LNCAP (cell line): ENCODE measurements around the gene ZNF385B.
A peak's percentile ranks its signal among the peaks of the same experiment; 100 is the strongest.

Source experiments
- TF ChIP-seq, protein P1 (sequence below): fragments of 450-650 bp; IDR thresholded peaks from 2 replicates; pipeline ENCODE4 v1.5.1; 2017; ENCODE audit warnings: mild to moderate bottlenecking

ZNF385B gene

DNA sequence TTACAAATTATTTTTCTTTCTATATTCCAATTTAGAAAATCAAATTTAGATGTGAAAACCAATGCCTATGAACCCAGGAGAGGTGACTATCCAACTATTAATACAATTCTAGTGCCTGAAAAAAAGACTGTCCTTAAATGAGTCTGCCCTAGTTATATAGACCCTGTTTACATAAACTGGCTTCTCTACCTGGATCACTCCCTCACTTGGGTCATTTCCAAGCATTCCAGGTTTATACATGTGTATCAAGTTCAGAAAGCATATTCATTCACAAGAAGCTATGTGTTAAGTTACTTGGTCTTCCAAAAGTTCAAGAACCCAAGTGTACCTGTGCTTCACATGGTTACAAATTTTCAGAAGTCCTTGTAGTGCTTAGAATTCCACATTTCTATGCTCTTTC, 8.3 kb downstream of the ZNF385B start:
- TF ChIP-seq, protein P1, sequence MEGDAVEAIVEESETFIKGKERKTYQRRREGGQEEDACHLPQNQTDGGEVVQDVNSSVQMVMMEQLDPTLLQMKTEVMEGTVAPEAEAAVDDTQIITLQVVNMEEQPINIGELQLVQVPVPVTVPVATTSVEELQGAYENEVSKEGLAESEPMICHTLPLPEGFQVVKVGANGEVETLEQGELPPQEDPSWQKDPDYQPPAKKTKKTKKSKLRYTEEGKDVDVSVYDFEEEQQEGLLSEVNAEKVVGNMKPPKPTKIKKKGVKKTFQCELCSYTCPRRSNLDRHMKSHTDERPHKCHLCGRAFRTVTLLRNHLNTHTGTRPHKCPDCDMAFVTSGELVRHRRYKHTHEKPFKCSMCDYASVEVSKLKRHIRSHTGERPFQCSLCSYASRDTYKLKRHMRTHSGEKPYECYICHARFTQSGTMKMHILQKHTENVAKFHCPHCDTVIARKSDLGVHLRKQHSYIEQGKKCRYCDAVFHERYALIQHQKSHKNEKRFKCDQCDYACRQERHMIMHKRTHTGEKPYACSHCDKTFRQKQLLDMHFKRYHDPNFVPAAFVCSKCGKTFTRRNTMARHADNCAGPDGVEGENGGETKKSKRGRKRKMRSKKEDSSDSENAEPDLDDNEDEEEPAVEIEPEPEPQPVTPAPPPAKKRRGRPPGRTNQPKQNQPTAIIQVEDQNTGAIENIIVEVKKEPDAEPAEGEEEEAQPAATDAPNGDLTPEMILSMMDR, result no peak

DNA sequence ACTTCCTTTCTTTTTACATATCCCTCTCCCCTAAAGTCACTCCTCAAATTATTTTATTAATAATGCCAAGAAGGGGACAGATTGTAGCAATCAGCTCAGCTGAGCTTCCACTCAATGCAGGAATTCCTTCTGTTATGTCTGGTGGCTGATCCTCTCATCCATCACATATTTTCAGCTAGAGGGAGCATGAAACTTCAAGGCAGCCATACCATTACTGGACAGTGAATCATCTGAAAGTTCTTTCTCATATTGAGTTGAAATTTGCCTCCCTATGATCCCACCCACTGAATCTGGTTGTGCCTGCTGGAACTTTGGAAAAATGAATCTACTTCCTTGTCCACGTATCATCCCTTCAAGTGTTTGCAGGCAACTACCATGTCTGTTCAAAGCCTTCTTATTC, 11.2 kb downstream of the ZNF385B start:
- TF ChIP-seq, protein P1, result no peak

DNA sequence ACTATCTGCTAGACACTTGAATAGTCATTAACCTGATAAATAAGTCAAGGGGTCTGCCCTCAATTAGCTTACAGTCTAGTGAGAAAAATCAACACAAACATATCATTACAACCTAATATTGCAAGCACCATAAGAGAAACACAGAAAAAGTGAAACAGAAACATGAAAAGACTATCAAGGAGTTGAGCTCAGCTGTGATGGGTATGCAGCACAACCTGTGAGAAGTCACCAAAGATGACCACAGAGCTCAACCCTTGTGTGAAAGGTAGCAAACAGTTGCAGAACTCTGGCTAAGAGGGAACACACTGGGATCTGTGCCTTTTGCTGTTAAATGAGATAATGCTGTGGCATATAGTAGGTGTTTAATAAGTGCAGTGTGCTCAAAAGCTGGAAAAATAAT, 11.7 kb downstream of the ZNF385B start:
- TF ChIP-seq, protein P1, result no peak

DNA sequence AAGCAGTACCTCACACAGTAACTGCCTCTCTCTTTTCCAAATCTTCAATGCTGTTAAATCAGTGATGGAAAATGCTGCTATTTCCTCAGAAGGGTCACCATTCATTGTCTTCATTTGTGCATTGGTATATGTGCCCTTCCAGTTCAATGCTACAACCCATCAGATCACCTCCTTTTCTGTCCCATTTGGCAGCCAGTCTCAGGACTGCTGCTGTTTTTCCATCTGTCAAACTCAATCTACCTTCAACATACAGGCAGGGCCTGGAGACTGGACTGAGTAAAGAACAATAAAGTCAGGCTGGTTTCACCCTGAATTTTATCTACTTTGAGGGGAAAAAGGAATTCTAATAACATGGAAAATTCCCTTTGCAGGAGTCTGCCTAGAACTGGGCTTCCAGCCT, 17.9 kb downstream of the ZNF385B start:
- TF ChIP-seq, protein P1, result no peak

DNA sequence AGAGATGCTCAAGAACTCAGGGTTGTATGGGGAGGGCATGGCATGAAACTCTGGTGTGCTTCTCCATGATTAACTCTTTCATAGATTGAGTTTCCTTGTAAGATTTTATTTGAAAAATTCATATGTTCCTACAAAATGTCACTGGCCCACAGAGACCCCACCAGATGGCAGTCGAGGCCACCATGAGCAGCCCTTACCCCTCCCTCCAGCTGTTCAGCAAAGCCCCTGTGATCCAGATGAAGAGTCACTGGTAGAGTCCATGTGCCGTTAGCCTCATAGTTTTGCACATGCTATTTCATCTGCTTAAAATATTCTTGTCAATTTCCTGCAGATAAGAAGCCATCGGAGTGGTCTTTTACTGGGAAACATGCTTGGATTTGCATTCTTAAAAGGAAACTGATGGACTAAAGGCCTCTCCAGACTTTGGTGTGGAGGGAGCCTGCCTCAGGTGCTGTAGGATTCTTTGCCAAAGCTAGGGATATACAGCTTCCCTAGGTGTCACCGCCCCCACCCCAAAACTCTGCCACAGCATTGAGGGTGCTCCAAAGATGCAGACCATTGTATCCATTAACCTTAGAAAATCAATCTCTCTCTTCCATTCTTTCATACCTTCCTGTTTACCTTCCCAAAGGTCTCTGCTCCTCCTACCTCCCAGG, 18.8 kb downstream of the ZNF385B start:
- TF ChIP-seq, protein P1, result peak; percentile 37; the same call in 1 of the 2 replicates

DNA sequence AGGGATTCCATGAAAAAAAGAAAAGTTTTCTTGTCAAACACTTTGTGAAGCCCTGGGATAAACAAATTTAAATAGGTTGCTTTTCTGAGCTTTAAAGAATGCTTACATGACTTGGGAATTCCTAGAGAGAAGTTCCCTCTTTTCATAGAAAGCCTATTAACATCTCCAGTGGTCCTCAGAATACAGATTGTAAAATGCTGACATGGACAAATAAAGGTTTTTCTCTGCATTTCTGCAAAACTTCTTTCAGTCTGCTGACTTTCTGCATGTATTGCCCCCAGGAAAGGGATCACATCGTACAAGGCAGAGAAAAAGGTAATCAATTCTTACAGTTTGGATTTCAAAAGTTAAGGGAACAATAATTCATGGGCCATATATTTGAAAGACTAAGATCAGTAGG, 20.6 kb downstream of the ZNF385B start:
- TF ChIP-seq, protein P1, result no peak

DNA sequence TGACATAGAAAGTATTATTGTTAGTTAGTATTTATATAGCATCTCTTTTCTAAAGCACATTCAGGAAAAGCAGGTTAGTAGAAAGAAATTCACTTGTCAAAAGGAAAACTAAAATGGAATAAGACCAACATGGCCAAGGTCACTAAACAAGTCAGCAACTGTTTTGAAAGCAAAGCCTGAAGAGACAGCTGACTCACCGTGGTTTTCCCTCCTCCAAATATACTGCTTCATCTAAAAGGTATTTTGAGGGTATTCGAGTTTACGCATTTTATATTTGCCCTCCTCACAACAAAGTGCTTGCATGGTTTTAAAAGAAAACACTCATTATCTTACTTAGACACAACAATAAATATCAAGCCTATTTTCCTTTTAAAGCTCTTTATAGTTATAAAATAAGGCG, 24.0 kb downstream of the ZNF385B start:
- TF ChIP-seq, protein P1, result no peak
